ENCODE data around the gene TGFBR3.

DNA sequence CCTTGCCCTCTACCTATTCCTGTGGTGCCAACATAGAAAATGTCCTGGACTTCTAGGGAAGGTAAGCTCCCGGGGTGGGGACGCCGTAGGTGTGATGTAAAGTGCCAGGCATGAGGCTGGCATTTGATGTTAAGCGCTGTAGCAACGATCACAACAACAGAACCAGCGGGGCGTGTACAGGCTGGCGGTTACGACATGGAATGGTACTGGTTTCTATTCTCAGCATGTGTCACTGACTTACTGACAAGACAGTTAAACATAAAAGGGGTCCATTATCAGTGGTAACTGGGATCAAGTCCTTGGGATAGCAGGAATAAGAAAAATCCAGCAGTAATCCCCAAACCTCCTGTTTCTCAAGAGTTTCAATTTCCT is 58.9 kb downstream of the TGFBR3 start:
- TF ChIP-seq, protein P1, sequence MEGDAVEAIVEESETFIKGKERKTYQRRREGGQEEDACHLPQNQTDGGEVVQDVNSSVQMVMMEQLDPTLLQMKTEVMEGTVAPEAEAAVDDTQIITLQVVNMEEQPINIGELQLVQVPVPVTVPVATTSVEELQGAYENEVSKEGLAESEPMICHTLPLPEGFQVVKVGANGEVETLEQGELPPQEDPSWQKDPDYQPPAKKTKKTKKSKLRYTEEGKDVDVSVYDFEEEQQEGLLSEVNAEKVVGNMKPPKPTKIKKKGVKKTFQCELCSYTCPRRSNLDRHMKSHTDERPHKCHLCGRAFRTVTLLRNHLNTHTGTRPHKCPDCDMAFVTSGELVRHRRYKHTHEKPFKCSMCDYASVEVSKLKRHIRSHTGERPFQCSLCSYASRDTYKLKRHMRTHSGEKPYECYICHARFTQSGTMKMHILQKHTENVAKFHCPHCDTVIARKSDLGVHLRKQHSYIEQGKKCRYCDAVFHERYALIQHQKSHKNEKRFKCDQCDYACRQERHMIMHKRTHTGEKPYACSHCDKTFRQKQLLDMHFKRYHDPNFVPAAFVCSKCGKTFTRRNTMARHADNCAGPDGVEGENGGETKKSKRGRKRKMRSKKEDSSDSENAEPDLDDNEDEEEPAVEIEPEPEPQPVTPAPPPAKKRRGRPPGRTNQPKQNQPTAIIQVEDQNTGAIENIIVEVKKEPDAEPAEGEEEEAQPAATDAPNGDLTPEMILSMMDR (optimal IDR thresholded peaks at IDR 0.05 in 1 of 3, IDR thresholded peaks at IDR 0.05 in 1 of 3, conservative IDR thresholded peaks at IDR 0.05 in 1 of 3; ENCODE audit: extremely low read depth in 1 of 3, insufficient read depth in 2 of 3, low read length in 3 of 3): no peak
- no peak for TF ChIP-seq EZH2 (IDR thresholded peaks at IDR 0.05; ENCODE audit: low read length)

All from keratinocyte (primary cell).